Vagina (tissue), 2 donors: Measurements from ENCODE around the gene MINDY1. TPM values are rescaled to one million over a fixed set of nuclear protein-coding genes. Genes with fewer than 3 reads are reported as not detected.

Source experiments
- DNase-seq, 2 donors: peaks; one replicate each; pipeline ENCODE4 v3.0.0-alpha.2; 2017; ENCODE audit errors: extremely low spot score in 2 of 2
- H3K27ac ChIP-seq: fragments of 200-600 bp; sonication (generic); one replicate; pipeline ENCODE4 v1.5.1; 2019
- H3K27me3 ChIP-seq: fragments of 200-600 bp; sonication (generic); one replicate; pipeline ENCODE4 v1.5.1; 2019
- H3K36me3 ChIP-seq, 2 donors: fragments of 200-600 bp; sonication (generic); one replicate each; pipeline ENCODE4 v1.5.1; 2017 to 2019
- H3K4me1 ChIP-seq: fragments of 200-600 bp; sonication (generic); one replicate; pipeline ENCODE4 v1.5.1; 2019
- H3K4me3 ChIP-seq, 2 donors: fragments of 200-600 bp; sonication (generic); 1 replicate in 1 of 2; 2 replicates in 1 of 2; pipeline ENCODE4 v1.5.1; 2016 to 2019
- H3K9me3 ChIP-seq: fragments of 200-600 bp; sonication (generic); one replicate; pipeline ENCODE4 v1.5.1; 2019
- POLR2A ChIP-seq, 2 donors: fragments of 450-650 bp; IDR thresholded peaks; one replicate each; pipeline ENCODE4 v1.6.1; 2017; ENCODE audit warnings: antibody characterized with exemption in 2 of 2, mild to moderate bottlenecking in 2 of 2, moderate library complexity in 2 of 2
- POLR2AphosphoS5 ChIP-seq, 2 donors: sonication (generic); formaldehyde crosslinking; IDR thresholded peaks; one replicate each; pipeline ENCODE4 v1.9.0; 2017; ENCODE audit warnings: antibody characterized with exemption in 2 of 2, mild to moderate bottlenecking in 2 of 2, low read depth in 1 of 2; ENCODE audit not compliant: insufficient read depth in 1 of 2
- intact Hi-C: fragments of 100-400 bp; cut with DNase I; formaldehyde crosslinking; loops from one replicate; pipeline ENCODE4 v1.15.1; 2023
- total RNA-seq: library from RNA; depleted of rRNA; stranded (reverse); fragments of >200 nt; gene quantifications from one replicate; pipeline ENCODE4 v1.2.3, GENCODE V29; 2016
- TF ChIP-seq, protein P1 (sequence below), 3 experiments: fragments of 450-650 bp in 2 of 3; fragments of 200-600 bp in 1 of 3; sonication (generic) in 1 of 3; IDR thresholded peaks; one replicate each; pipeline ENCODE4 v1.5.1; 2017 to 2019; ENCODE audit warnings: antibody characterized with exemption in 3 of 3, mild to moderate bottlenecking in 2 of 3, moderate library complexity in 2 of 3

The MINDY1 gene
- total RNA-seq, 1 donor from 2014 or later = 27.0 TPM

- Histone ChIP-seq H3K4me1 (peaks cover 55% of the 10 kb centered on the region), H3K4me3 (peak overlapping the region; percentile 16 to 18), H3K27ac (peak overlapping the region; percentile 33), H3K27me3 (no peaks in the 10 kb centered on the region), H3K36me3 (peaks cover 0 to 28% of the 10 kb centered on the region in 2 donors), H3K9me3 (no peaks in the 10 kb centered on the region)
- TF ChIP-seq, protein P1, sequence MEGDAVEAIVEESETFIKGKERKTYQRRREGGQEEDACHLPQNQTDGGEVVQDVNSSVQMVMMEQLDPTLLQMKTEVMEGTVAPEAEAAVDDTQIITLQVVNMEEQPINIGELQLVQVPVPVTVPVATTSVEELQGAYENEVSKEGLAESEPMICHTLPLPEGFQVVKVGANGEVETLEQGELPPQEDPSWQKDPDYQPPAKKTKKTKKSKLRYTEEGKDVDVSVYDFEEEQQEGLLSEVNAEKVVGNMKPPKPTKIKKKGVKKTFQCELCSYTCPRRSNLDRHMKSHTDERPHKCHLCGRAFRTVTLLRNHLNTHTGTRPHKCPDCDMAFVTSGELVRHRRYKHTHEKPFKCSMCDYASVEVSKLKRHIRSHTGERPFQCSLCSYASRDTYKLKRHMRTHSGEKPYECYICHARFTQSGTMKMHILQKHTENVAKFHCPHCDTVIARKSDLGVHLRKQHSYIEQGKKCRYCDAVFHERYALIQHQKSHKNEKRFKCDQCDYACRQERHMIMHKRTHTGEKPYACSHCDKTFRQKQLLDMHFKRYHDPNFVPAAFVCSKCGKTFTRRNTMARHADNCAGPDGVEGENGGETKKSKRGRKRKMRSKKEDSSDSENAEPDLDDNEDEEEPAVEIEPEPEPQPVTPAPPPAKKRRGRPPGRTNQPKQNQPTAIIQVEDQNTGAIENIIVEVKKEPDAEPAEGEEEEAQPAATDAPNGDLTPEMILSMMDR (IDR thresholded peaks at IDR 0.05) = no peak
- TF ChIP-seq POLR2A (IDR thresholded peaks at IDR 0.05) (no peak), POLR2AphosphoS5 (IDR thresholded peaks at IDR 0.05; ENCODE audit: insufficient read depth in 1 of 2, low read depth in 1 of 2) (no peak)
- DNase-seq = no peak
- intact Hi-C loops = no loop called here
These were observed 3.5 kb downstream of the MINDY1 start for GRCh38 chr1:151003180-151003579.

- intact Hi-C loops = no loop called here
- H3K4me1 ChIP-seq = peaks cover 51% of the 10 kb centered on the region
- DNase-seq = no peak
- TF ChIP-seq POLR2A (IDR thresholded peaks at IDR 0.05) = no peak
- TF ChIP-seq POLR2AphosphoS5 (IDR thresholded peaks at IDR 0.05; ENCODE audit: insufficient read depth in 1 of 2, low read depth in 1 of 2) = no peak
- TF ChIP-seq, protein P1 (IDR thresholded peaks at IDR 0.05) = no peak
- peaks cover 0 to 34% of the 10 kb centered on the region in 2 donors for H3K36me3 ChIP-seq
- no peaks in the 10 kb centered on the region for H3K9me3 ChIP-seq
- peak overlapping the region; percentile 33 for H3K27ac ChIP-seq
- H3K4me3 ChIP-seq = peak overlapping the region in 1 of 2 donors; percentile 16
- H3K27me3 ChIP-seq = no peaks in the 10 kb centered on the region
These were observed 4.1 kb downstream of the MINDY1 start for GRCh38 chr1:151002611-151003010.

DNA sequence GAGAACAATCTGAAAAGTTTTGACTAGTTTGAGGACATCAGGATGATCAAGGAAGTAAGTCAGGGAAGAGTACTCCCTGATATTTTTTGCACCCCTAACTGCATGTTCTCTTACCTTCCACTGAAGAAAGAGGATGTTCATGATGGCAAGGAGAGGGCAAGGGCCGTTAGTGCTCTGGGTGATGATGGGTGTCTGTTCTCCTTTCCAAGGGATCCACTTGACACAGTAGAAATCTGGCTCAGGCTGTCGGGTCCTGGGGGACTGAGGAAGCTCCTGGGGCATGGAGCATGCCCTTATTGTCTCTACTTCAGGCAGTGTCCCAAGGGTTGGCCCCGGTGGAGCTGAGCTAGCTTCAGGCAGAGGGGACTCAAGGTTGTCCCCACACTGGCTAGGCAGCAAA lies 4.7 kb downstream of the MINDY1 start:
- Histone ChIP-seq H3K9me3 (no peaks in the 10 kb centered on the region), H3K4me1 (peaks cover 45% of the 10 kb centered on the region), H3K4me3 (no peak overlapping the region), H3K27me3 (no peaks in the 10 kb centered on the region), H3K36me3 (peaks cover 0 to 39% of the 10 kb centered on the region in 2 donors), H3K27ac (no peak overlapping the region)
- intact Hi-C loops = no loop called here
- TF ChIP-seq POLR2AphosphoS5 (IDR thresholded peaks at IDR 0.05; ENCODE audit: insufficient read depth in 1 of 2, low read depth in 1 of 2) (no peak), POLR2A (IDR thresholded peaks at IDR 0.05) (no peak)
- TF ChIP-seq, protein P1 (IDR thresholded peaks at IDR 0.05) = no peak
- DNase-seq = no peak

DNA sequence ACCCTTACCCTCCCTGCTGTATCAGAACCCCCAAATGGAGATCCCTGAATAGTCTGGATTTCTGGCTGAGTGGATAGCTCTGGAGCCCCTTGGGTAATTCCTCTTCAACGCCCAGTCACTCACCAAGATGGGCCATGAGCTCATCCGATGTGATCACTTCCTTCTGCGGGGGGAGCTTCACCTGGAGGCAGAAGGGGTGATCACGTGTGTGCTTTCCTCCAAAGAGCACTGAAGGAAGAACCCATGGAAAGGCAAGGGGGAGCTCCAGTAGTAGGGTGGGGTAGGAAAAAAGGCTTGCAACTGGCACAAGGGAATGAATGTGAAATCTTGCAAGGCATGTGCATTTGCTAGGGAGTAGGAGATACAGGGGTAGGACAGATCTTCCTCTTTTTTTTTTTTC lies 5.1 kb downstream of the MINDY1 start:
- no peaks in the 10 kb centered on the region for H3K9me3 ChIP-seq
- no peak for DNase-seq
- peaks cover 0 to 43% of the 10 kb centered on the region in 2 donors for H3K36me3 ChIP-seq
- no peak overlapping the region for H3K27ac ChIP-seq
- H3K4me1 ChIP-seq = peaks cover 42% of the 10 kb centered on the region
- H3K4me3 ChIP-seq = no peak overlapping the region
- H3K27me3 ChIP-seq = no peaks in the 10 kb centered on the region
- TF ChIP-seq POLR2A (IDR thresholded peaks at IDR 0.05) (no peak), POLR2AphosphoS5 (IDR thresholded peaks at IDR 0.05; ENCODE audit: insufficient read depth in 1 of 2, low read depth in 1 of 2) (no peak)
- TF ChIP-seq, protein P1 (IDR thresholded peaks at IDR 0.05) = no peak
- intact Hi-C loops = no loop called here

DNA sequence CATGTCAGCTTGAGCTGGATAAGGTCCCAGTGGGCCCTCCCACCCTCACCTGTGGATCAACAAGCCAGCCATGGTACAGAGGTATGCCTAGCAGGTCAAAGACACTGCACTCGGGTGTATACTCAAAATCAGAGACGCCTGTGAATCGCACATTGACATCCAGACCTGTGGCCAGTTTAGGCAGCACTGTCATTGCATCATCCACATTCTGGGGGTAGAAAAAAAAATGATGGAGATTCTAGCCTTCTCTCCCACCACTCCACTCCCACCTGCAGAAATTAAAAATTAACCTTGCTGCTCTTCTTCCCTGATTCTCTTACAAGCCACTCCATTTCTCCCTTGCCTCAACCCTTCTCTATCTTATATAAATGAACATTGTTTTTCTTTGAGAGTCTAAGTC lies 6.3 kb downstream of the MINDY1 start:
- Histone ChIP-seq H3K4me1 (peaks cover 44% of the 10 kb centered on the region), H3K9me3 (no peaks in the 10 kb centered on the region), H3K36me3 (peaks cover 0 to 43% of the 10 kb centered on the region in 2 donors), H3K27ac (no peak overlapping the region), H3K27me3 (no peaks in the 10 kb centered on the region), H3K4me3 (no peak overlapping the region)
- intact Hi-C loops = no loop called here
- no peak for DNase-seq
- TF ChIP-seq POLR2A (IDR thresholded peaks at IDR 0.05) = no peak
- TF ChIP-seq, protein P1 (IDR thresholded peaks at IDR 0.05) = no peak
- TF ChIP-seq POLR2AphosphoS5 (IDR thresholded peaks at IDR 0.05; ENCODE audit: insufficient read depth in 1 of 2, low read depth in 1 of 2) = no peak
